Ascending aorta (tissue), 2 donors: ENCODE results near the gene GZMM. TPM values are rescaled to one million over a fixed set of nuclear protein-coding genes. Genes with fewer than 3 reads are reported as not detected.

Experiments used
- DNase-seq, 2 donors: peaks; one replicate each; pipeline ENCODE4 v3.0.0-alpha.2; 2019; ENCODE audit warnings: low spot score in 2 of 2
- H3K27ac ChIP-seq, 2 donors: fragments of 200-600 bp; sonication (generic); one replicate each; pipeline ENCODE4 v1.5.1; 2016 to 2017; ENCODE audit warnings: mild to moderate bottlenecking in 1 of 2
- H3K27me3 ChIP-seq: fragments of 200-600 bp; sonication (generic); one replicate; pipeline ENCODE4 v1.5.1; 2017
- H3K36me3 ChIP-seq, 2 donors: fragments of 200-600 bp; sonication (generic); one replicate each; pipeline ENCODE4 v1.5.1; 2016
- H3K4me1 ChIP-seq, 2 donors: fragments of 200-600 bp; sonication (generic); one replicate each; pipeline ENCODE4 v1.5.1; 2016 to 2017; ENCODE audit warnings: mild to moderate bottlenecking in 1 of 2
- H3K4me3 ChIP-seq, 2 donors: fragments of 200-600 bp; sonication (generic); one replicate each; pipeline ENCODE4 v1.5.1; 2016 to 2017; ENCODE audit warnings: mild to moderate bottlenecking in 1 of 2
- H3K9me3 ChIP-seq, 2 donors: fragments of 200-600 bp; sonication (generic); one replicate each; pipeline ENCODE4 v1.5.1; 2016
- intact Hi-C: fragments of 100-400 bp; cut with DNase I; formaldehyde crosslinking; loops from one replicate; pipeline ENCODE4 v1.15.1; 2023
- total RNA-seq: library from RNA; depleted of rRNA; stranded (reverse); fragments of >200 nt; gene quantifications from one replicate; pipeline ENCODE4 v1.1.0, GENCODE V29; 2016
- TF ChIP-seq, protein P1 (sequence below), 3 experiments: fragments of 200-600 bp in 2 of 3; fragments of 450-650 bp in 1 of 3; sonication (generic) in 2 of 3; IDR thresholded peaks; one replicate each; pipeline ENCODE4 v1.5.1; 2016 to 2019; ENCODE audit warnings: antibody characterized with exemption in 3 of 3, mild to moderate bottlenecking in 1 of 3, moderate library complexity in 1 of 3

Gene GZMM
- not detected for total RNA-seq

GRCh38 chr19:543910-544608 is at the start of gene GZMM:
GZMM (plus strand) TSS chr19:544053; CDS start chr19:544072, 19 bp downstream.
- intact Hi-C loops, result no loop called here
- DNase-seq, result no peak
- Histone ChIP-seq H3K4me3 (peak within 1 kb of the TSS in 1 of 2 donors; percentile 4), H3K27ac (no peak within 1 kb of the TSS), H3K9me3 (no peaks in the 10 kb centered on the region), H3K27me3 (no peaks in the 10 kb centered on the region), H3K36me3 (peaks cover 26 to 30% of the 10 kb centered on the region in 2 donors), H3K4me1 (no peaks in the 10 kb centered on the region)
- TF ChIP-seq, protein P1, sequence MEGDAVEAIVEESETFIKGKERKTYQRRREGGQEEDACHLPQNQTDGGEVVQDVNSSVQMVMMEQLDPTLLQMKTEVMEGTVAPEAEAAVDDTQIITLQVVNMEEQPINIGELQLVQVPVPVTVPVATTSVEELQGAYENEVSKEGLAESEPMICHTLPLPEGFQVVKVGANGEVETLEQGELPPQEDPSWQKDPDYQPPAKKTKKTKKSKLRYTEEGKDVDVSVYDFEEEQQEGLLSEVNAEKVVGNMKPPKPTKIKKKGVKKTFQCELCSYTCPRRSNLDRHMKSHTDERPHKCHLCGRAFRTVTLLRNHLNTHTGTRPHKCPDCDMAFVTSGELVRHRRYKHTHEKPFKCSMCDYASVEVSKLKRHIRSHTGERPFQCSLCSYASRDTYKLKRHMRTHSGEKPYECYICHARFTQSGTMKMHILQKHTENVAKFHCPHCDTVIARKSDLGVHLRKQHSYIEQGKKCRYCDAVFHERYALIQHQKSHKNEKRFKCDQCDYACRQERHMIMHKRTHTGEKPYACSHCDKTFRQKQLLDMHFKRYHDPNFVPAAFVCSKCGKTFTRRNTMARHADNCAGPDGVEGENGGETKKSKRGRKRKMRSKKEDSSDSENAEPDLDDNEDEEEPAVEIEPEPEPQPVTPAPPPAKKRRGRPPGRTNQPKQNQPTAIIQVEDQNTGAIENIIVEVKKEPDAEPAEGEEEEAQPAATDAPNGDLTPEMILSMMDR (IDR thresholded peaks at IDR 0.05), result no peak

- Histone ChIP-seq H3K9me3 (no peaks in the 10 kb centered on the region), H3K4me3 (no peak overlapping the region), H3K4me1 (peaks cover 0 to 8% of the 10 kb centered on the region in 2 donors), H3K36me3 (no peaks in the 10 kb centered on the region), H3K27me3 (peaks cover 17% of the 10 kb centered on the region), H3K27ac (no peak overlapping the region)
- DNase-seq, result no peak
- TF ChIP-seq, protein P1 (IDR thresholded peaks at IDR 0.05), result no peak
- intact Hi-C loops, result no loop called here
Observed at GRCh38 chr19:494171-495080, 49.4 kb upstream of the GZMM start.

DNA sequence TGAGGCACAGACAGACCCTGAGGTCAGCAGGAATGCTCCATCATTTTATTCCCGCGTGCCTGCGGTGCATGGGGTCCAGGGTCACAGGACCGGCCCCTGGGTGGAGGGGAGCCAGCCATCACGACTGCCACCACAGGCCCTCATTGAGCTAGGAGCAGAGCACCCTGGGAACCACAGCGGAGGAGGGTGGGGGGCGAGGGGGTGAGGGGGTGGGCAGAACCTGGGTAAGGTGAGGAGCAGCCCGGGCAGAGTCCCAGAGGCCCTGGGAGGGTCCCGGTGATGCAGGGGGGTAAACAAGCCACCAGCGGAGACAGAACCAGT is 48.8 kb upstream of the GZMM start:
- no peaks in the 10 kb centered on the region for H3K9me3 ChIP-seq
- H3K36me3 ChIP-seq, result no peaks in the 10 kb centered on the region
- H3K27me3 ChIP-seq, result peaks cover 17% of the 10 kb centered on the region
- DNase-seq, result no peak
- intact Hi-C loops, result no loop called here
- TF ChIP-seq, protein P1 (IDR thresholded peaks at IDR 0.05), result no peak
- H3K4me3 ChIP-seq, result no peak overlapping the region
- no peak overlapping the region for H3K27ac ChIP-seq
- peaks cover 0 to 4% of the 10 kb centered on the region in 2 donors for H3K4me1 ChIP-seq

GRCh38 chr19:495402-496111 is 48.3 kb upstream of the GZMM start:
- Histone ChIP-seq H3K4me1 (peaks cover 0 to 4% of the 10 kb centered on the region in 2 donors), H3K36me3 (no peaks in the 10 kb centered on the region), H3K27me3 (peaks cover 17% of the 10 kb centered on the region), H3K27ac (no peak overlapping the region), H3K9me3 (no peaks in the 10 kb centered on the region), H3K4me3 (no peak overlapping the region)
- intact Hi-C loops, result no loop called here
- TF ChIP-seq, protein P1 (IDR thresholded peaks at IDR 0.05), result peak; percentile 23 to 62 (median 59)
- DNase-seq, result no peak

DNA sequence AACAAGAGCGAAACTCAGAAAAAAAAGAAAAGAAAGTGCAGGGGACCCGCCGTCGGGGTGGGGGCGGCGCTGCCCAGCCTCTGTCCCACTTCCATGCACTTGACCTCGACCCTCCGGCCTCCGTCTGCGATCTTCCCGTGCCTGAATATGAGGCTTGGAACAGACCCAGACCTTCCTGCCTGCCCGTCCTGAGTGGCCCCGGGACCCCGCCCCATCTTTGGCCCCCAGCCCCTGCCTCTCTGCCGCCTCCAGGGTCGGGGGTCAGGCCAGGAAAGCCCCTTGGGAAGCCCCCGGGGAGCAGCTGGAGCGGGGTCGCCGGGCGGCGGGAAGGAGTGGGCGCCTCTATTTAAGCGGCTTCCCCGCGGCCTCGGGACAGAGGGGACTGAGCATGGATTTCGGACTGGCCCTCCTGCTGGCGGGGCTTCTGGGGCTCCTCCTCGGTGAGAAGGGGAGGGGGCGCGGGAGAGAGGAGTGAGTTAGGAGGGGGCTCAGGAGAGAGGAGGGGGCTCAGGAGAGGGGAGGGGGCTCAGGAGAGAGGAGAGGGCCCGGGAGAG is 47.7 kb upstream of the GZMM start, which contains the start of gene MADCAM1:
Gene MADCAM1, plus strand, starts transcription at position 375 of the 554 bp plus-strand sequence. Its CDS starts 14 bp downstream, at position 389.
- no peaks in the 10 kb centered on the region for H3K9me3 ChIP-seq
- DNase-seq, result no peak
- no peak within 1 kb of the TSS for H3K27ac ChIP-seq
- H3K36me3 ChIP-seq, result no peaks in the 10 kb centered on the region
- TF ChIP-seq, protein P1 (IDR thresholded peaks at IDR 0.05), result no peak
- intact Hi-C loops, result no loop called here
- H3K4me1 ChIP-seq, result peaks cover 0 to 4% of the 10 kb centered on the region in 2 donors
- no peak within 1 kb of the TSS for H3K4me3 ChIP-seq
- peaks cover 17% of the 10 kb centered on the region for H3K27me3 ChIP-seq
